IPS DF 4.7 (cell line): Measurements from ENCODE around the gene C20orf96.
"Not testable (repeated sequence)": the region's sequence is repeated elsewhere in the genome, so short reads cannot be mapped to it uniquely, and the experiment has no call there.

Experiments used
- DNase-seq: peaks from one replicate; pipeline ENCODE4 v3.0.0-alpha.2; 2013; ENCODE audit warnings: low spot score; ENCODE audit errors: extremely low read depth

C20orf96 gene

GRCh38 chr20:237929-238328 is 52.6 kb downstream of the C20orf96 start:
- DNase-seq: no peak

GRCh38 chr20:237489-237888 is 53.1 kb downstream of the C20orf96 start:
- DNase-seq: no peak

GRCh38 chr20:235891-236290 is 54.7 kb downstream of the C20orf96 start:
- no peak for DNase-seq

- no peak for DNase-seq
Measured at GRCh38 chr20:227439-228105, 63.0 kb downstream of the C20orf96 start.

GRCh38 chr20:226958-227357 is 63.6 kb downstream of the C20orf96 start, which contains the start of gene DEFB129:
TSS of gene DEFB129 (plus strand) at chr20:227258. CDS start at chr20:227289, 31 bp downstream.
- DNase-seq: no peak

- DNase-seq: not testable (repeated sequence)
Measured at GRCh38 chr20:225879-226278, 64.7 kb downstream of the C20orf96 start.

- no peak for DNase-seq
Measured at GRCh38 chr20:221258-221830, 69.2 kb downstream of the C20orf96 start.
